ENCODE measurements around the gene GNPTAB.
A peak's percentile ranks its signal among the peaks of the same experiment; 100 is the strongest.

The GNPTAB gene

DNA sequence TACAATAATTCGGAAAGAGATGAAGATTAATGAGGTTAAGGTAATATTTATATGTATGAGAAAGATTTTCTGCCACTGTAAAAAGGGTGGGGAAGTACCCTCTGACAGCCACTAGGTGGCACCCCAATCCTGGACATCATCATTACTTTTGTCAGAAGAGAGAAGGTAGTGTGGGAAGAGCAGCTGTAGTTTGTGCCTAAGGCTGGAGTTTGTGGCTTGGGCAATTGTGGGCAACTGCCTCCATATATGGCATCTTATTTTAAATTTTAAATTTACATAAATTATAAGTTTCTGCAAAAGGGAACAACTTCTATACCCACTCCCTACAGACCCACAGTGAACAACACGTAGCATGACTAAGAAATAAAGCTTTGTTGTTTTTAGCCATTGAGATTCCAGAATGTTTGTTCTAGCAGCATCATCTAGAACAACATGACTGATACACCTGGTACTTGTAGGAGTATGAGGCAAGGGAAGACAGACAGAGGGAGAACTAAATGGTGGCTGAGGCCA, 57.1 kb downstream of the GNPTAB start:
- peak in 30 of 56 donors; percentile 4 to 74 (median 31) for DNase-seq

DNA sequence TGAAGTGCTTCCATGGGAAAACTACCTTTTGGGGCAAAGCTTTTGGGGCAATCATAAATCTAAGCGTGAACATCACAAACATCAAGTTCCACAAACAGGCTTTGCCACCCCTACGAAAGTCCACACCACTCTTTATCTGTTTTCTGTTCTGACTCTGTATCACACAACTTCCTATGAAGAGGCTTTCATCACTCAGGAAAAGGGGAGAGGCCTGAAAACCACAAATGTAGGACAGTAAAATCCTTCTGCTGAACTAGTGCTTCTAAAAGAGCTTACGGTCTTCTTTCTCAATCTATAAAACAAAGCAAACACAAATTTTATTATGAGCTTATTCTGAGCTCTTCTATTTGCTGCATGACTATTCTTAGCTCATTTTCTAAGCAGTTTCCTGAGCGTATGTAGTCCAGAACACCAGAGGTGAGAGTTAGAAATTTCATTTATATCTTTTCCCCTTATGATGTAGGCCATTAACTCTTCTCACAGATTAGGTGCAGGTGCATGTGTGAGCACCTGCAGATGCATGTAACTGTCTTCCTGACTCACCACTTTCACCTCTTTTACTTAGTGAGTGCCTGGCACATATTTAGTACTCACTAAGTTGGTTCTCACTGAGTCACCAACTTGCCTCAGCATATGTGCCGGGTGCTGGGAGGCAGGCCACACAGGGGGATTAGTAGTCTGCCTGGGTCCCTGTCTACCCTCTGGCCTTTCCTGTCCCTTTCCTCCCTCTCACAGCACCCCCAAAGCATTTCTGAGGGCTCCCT, 58.6 kb downstream of the GNPTAB start:
- no peak for DNase-seq

DNA sequence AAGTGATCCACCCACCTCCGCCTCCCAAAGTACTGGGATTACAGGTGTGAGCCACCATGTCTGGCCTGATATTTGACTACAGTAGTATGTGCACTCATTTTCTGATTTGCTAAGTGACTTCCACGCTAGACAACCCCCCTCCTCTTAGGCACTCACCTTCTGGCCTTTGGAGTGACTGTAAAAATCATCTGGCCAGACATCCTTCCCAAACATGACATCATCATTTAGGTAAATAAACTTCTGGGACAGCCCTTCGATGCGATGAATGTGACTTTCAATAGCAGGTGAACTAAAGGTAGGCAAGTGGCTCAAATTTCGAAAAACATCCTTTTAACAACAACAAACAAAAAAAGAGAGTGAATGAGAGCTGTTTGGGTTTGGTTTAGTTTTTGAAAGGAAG, 60.9 kb downstream of the GNPTAB start:
- no peak for DNase-seq

DNA sequence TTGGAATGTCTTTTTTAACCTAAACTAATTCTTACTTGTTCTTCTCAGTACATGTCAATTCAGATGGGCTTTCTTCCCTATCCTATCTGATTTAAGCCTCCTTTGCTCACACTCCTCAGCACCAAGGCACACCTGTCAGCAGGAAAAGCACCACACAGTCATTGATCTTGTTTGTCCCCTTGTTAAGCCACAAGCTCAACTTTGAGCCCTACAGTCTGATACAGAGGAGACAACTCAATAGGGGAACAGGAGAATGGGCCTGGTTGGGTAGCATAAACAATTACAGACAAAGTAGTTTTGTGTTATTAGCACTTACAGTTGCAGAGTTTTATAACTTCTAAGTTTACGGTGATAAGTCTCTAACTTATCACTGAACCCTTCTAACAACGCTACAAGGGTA, 62.0 kb downstream of the GNPTAB start:
- no peak for DNase-seq

DNA sequence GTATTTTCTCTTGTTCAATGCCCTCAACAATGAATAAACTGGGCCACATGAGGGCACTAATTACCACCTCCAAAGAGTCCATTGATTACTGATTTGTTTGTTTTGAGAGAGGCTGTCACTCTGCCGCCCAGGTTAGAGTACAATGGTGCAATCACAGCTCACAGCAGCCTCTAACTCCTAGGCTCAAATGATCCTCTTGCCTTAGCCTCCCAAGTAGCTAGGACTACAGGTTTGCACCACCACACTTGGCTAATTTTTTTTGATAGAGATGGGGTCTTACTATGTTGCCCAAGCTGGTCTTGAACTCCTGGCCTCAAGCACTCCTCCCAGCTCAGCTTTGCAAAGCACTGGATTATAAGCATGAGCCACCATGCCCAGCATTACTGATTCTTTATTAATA, 63.2 kb downstream of the GNPTAB start:
- no peak for DNase-seq

DNA sequence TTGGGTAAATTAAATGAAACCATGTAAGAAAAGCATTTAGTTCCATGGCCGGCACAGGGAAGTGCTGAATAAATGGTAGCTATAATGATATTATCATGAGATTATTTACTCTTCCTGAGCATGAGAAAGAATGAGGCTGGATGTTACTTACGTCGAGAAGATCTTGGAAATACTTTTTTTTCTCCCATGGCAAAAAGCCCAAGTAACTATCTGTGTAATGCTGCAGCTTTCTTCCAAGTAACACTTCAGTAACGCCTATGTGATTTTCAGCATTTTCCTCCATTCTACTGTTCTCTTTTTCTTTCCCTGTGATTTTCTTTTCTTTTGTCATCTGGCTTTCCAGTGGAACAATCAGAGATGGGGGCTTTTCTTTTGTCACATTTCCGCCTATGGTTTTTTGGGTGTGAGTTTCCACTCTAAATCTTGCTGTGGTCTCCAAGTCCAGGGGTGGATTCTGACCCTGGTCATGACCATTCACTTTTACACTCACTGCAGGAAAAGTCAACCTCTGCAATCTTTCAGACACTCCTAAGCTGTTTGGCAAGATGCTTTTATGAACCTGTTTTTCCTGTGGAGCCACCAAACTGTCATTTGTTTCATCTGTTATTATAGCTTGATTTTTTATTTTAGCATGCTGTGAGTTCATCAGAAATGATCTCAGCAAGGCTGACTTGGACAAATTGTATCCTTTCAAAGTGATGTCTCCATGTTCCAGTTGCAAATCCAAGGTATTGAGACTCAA, 66.5 kb downstream of the GNPTAB start:
- DNase-seq: no peak

DNA sequence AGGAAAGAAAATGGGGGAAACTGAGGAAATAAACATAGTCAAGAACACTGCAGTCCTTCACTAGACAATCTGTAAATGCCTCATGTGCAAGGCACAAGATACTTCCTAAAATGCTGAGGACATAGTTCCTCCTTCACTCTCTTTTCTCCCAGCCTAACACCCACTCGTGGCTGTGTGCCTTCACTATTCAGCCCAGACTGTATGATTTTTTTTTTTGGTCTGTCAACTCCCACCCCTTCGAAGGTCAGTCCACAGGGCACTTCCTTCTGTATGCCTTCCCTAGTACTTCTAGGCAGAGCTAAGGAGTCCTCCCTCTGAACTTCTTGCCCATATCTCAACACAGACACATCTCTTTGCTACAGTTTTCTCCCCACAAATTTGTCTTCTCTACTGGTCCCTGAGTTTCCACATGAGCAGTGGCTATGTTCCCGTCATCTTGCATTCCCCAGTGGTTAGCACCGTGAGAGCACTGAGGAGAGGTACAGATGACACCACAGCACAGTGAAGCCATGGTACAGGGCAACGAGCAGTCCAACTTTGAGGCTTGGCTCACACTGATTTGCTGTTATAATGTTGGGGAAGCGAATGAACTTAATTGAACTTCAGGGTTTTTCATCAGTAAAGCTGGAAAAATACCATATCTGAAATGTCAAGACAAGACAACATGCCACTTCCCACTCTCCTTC, 67.4 kb downstream of the GNPTAB start:
- DNase-seq: no peak

DNA sequence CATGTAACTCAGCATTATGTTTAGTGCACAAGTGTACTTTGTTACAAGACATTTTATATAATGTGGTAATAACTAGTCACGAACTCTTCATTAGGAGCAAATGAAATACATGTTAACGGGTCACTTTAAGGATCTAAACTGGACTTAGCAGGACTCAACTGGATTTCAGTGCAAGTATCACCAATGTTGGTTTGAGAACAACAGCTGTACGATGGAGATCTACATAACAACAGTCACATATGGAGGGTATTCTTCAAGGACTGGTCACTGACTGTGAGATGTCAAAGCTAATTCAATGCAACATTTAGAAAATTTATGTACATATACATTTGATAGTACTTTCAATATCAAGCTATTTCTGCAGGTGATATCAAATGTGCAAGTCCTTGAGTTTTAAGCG, 69.0 kb downstream of the GNPTAB start:
- no peak for DNase-seq

DNA sequence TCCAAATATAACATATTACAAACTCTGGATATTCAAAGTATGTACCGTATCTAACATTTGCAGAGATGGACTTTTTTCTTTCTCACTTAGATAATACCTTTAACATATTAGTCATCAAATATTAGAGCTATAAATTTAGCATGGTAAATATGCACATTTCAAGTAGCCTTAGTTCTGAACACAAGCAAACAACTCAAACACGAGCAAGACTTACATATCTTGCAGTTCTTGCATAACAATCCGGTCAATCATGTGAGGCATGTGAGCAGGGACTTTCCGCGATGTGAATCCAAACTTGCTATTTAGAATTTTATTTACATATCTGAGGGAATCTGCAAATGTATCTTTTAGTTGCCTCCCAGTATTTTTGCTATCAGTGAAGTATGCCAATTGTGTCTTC, 69.4 kb downstream of the GNPTAB start:
- no peak for DNase-seq

DNA sequence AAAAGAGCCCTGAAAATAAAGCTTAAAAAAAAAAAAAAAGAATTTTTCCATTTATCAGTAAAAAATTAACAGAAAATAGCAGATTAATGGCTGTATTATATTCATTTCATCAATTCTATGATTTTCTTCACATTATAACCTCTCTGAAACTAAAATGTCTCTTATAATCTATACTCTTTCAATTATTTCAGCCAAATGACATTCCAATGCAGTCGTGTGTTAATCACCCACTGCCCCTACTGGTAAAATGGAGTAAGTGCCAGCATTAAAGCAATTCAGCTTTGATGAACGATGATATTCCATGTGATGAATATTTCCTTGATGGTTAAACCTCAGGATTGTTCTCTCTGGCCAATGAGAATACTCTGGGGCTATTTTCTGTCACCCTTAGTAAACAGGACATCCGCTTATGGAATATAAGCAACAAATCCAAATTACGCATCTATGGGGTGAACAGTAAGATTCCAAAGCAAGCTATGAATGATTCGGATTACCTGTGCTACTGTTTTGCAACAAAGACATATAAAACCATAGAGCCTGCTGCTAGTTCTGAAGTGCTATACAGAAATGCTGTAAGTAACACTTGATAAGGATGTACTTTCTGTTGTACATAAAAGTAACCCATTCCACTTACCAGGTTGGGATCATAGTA, 71.2 kb downstream of the GNPTAB start:
- DNase-seq: no peak

DNA sequence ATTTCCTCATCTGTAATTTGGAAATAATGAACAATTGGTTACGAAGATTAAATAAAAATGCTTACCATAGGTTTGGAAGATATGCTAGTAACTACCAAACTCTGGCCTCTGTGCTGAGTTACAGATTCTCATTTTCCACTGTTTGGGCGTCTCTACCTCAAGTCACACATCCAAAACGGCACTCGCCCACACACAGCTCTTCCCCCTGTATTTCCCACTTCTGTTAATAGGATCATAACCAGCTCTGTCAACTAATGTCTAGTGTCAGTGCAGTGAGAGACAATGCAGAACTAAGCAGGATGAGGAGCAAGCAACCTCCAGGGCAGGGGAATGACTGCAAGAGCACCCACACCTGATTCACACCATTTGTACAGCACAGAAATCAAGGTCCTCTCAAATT, 80.6 kb downstream of the GNPTAB start:
- peak in 2 of 56 donors; percentile 7 to 15 for DNase-seq

DNA sequence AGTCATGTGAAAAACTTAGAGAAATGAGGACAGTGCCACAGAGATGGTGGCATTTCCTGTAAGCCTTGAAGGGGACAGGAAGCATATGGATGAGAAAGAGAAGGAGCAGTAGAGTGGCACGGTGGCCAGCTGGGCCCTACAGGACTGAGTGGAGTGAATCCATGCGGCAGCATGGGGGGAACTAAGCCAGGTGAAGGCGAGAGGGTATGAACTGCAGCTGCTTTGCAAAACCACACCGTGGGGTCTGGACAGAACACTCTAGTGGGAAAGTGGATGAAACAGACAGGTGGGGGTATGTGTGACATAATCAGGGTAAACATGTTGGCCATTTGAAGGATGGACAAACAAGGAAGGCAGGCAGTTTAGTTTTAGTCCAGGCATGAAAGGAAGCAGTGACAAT, 81.1 kb downstream of the GNPTAB start:
- DNase-seq: no peak

DNA sequence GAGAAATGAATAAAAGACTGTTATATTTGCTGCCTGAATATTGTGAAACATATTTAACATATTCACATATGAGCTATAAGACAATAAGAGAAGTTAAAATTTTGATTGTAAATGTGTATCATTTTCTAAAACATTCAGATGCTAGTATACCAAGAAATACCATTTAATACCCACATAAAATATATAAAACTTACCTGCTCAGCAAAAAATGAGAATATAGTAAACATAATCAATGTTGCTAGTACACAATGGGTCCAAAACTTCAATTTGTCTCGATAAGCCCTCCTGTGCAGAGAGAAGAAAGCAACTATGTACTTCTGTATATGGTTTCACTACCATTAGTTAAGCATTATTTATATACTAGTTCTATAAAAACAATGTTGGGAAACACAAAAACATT, 81.9 kb downstream of the GNPTAB start:
- DNase-seq: no peak

DNA sequence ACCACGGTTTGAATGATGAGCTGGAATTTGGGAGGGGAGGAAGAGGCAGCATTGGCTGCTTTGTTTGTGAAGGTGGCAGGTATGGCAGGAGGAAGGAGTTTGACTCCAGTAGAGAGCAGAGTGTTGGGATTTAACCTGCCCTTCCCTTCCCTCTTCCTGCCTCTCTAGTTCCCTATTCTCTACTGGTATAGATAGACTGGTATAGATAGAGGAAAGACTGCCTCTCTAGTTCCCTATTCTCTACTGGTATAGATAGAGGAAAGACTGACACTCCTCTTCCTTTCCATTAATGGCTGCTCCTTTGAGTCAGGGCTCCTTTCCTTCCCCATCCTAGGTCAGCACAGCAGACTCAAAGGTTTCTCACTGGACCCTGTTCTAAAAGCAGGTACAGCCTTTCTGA, 83.1 kb downstream of the GNPTAB start:
- no peak for DNase-seq

DNA sequence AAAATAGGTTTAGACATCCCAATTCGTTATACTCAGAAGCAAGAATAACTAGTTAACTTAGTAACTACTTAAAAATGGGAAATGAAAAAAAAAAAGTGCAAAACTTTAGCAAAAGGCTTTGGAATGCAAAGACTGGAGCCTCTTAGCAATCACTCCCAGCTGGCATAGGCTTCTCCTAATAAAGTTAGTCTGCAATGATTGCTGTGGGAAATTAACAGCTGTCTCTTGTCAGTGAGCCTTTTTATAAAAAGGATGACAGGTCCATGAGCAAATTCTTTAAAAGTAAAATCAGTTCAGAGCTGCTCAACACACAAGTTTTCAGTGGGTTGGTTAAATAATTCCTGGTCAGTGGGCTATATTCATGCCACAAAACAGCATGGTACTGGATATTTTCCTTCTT, 84.1 kb downstream of the GNPTAB start:
- DNase-seq: no peak

DNA sequence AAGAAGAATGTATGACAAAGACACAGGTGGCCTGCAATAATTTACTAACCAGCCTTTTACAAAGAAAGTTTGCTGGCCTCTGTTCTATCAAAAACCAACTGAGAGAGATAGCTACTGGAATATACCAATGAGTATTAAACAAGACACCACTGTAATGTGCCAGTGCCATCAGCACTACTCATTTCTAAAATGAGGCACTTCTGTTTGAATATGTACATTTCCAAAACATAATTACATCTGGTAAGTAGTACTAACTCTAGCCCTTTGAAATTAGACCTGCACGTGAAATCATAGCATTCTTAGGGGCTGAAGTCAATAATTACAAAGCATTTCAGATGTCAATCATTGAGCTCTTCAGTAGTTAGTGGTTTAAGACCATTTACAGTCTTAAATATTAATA, 84.6 kb downstream of the GNPTAB start:
- DNase-seq: no peak

DNA sequence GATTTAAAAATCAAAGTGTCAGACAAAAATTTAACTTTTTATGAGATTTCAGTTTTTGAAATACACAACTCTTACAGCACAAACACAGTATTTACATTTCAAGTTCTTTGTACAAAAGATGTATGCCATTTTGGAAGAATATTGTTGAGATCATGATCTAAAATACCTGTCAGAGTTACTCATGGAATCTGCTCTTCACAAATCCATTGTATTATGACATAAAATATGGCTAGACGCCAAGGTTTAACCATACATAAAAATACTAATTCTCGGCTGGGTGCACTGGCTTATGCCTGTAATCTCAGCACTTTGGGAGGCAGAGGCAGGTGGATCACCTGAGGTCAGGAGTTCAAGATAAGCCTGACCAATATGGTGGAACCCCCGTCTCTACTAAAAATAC, 85.3 kb downstream of the GNPTAB start:
- DNase-seq: no peak

DNA sequence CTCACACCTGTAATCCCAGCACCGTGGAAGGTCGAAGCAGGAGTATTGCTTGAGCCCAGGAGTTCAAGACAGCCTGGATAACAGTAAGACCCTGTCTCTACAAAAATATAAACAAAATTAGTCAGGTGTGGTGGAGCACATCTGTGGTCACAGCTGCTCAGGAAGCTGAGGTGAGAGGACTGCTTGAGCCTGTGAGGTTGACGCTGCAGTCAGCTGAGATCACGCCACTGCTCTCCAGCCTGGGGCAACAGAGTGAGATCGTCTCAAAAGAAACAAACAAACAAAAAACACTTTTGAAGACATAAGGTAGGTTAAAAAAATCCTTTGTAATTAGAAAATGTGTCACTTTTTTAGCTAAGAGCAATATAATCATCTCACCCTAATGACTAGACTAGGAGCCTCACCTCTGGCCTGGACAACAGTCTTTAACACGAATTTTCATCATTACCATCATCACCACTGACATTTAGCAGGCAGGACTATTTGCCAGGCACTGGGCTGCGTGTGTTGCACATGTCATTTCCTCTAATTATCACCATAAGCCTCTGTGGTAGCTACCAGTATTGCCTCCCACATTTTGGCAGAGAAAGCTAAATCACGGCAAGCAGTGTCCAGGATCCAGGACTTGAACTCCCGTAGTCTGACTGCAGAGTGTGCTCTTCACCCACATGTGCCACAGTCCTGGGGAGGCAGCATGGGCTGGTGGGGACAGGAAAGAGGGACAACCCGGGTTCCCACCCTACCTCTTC, 86.9 kb downstream of the GNPTAB start:
- no peak for DNase-seq

DNA sequence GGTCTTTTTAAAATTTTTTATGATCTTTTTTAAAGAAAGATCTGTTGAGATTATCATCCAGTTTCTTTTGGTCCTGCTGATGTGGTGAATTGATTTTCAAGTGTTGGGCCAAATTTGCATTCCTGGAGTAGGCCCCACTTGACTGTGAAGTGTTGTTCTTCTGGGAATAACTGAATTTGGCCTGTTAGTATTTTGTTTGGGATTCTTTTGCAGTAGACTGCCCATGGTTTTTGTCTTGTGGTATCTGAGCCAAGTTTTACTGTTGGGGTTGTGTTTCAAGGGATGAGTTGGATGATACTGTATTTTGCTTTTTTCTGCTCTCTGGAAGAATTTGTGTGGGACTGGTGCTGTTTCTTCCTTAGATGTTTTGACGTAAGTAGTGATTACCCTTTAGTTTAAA, 87.5 kb downstream of the GNPTAB start:
- DNase-seq: no peak

DNA sequence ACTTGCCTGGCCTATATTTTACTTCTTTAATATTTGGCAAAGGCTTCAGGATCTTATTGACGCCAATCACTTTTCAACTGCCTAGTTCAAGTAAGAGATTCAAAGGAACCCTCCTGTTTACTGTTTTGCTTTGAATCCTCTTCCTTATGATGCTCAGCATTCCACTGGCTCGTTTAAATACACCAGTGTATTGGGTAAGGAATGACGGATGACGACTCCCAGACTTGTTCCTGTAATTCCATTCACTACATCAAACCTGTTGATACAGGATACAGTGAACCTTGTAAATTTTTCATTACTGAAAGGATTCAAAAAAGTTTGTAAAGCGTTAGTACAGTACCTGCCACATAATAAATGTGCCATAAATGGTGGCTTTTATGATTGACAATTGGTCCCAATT, 89.8 kb downstream of the GNPTAB start:
- DNase-seq: no peak

DNA sequence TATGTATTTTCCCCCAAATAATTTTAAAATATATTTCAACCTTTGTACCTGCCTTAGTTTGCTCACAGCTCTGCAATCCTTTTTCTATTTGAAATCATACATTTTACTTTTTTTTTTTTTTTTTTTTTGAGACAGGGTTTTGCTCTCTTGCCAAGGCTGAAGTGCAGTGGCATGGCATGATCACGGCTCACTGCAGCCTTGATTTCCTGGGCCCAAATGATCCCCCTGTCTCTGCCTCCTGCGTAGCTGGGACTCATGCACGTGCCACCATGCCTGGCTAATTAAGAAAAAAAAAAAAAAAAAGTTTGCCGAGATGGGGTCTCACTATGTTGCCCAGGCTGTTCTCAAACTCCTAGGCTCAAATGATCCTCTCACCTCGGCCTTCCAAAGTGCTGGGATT, 90.2 kb downstream of the GNPTAB start:
- DNase-seq: no peak
